Trophoblast cell (in vitro differentiated cells and primary cell): Measurements from ENCODE around the gene MACROD2.

Experiments used
- DNase-seq, 2 donors: peaks; one replicate each; pipeline ENCODE4 v3.0.0-alpha.2; 2016
- H2AFZ ChIP-seq: 2 replicates; pipeline ENCODE4 v1.6.1; 2013; ENCODE audit warnings: low read length, moderate library complexity, mild to moderate bottlenecking; ENCODE audit not compliant: insufficient read depth, poor library complexity
- H2AK5ac ChIP-seq: 2 replicates; pipeline ENCODE4 v1.6.1; 2013; ENCODE audit warnings: mild to moderate bottlenecking, low read length
- H2BK120ac ChIP-seq: 2 replicates; pipeline ENCODE4 v1.6.1; 2013; ENCODE audit warnings: low read length, mild to moderate bottlenecking, moderate library complexity; ENCODE audit not compliant: insufficient read depth, poor library complexity
- H2BK12ac ChIP-seq: 2 replicates; pipeline ENCODE4 v1.6.1; 2013; ENCODE audit warnings: mild to moderate bottlenecking, low read length, moderate library complexity
- H2BK5ac ChIP-seq: 2 replicates; pipeline ENCODE4 v1.6.1; 2013; ENCODE audit warnings: low read length, low read depth, moderate library complexity, mild to moderate bottlenecking; ENCODE audit not compliant: poor library complexity
- H3K14ac ChIP-seq: 2 replicates; pipeline ENCODE4 v1.6.1; 2013; ENCODE audit warnings: mild to moderate bottlenecking, low read length
- H3K18ac ChIP-seq: 2 replicates; pipeline ENCODE4 v1.6.1; 2013; ENCODE audit warnings: mild to moderate bottlenecking, low read length
- H3K23ac ChIP-seq: 2 replicates; pipeline ENCODE4 v1.6.1; 2013; ENCODE audit warnings: low read length
- H3K27ac ChIP-seq: 2 replicates; pipeline ENCODE4 v1.5.1; 2013; ENCODE audit warnings: low read depth, mild to moderate bottlenecking, inconsistent platforms, low read length, moderate library complexity
- H3K27me3 ChIP-seq: 2 replicates; pipeline ENCODE4 v1.6.1; 2013; ENCODE audit warnings: inconsistent platforms, mild to moderate bottlenecking, low read length, moderate library complexity; ENCODE audit not compliant: insufficient read depth
- H3K36me3 ChIP-seq, 2 experiments: 1 replicate in 1 of 2; 2 replicates in 1 of 2; pipeline ENCODE4 v1.6.1; 2013; ENCODE audit warnings: low read length in 2 of 2, mild to moderate bottlenecking in 2 of 2, moderate library complexity in 1 of 2; ENCODE audit not compliant: insufficient read depth in 2 of 2, control insufficient read depth in 1 of 2
- H3K4ac ChIP-seq: 2 replicates; pipeline ENCODE4 v1.6.1; 2013; ENCODE audit warnings: low read depth, mild to moderate bottlenecking, low read length, moderate library complexity
- H3K4me1 ChIP-seq, 2 experiments: 1 replicate in 1 of 2; 2 replicates in 1 of 2; pipeline ENCODE4 v1.6.1; 2013; ENCODE audit warnings: low read length in 2 of 2, mild to moderate bottlenecking in 2 of 2, moderate library complexity in 1 of 2; ENCODE audit not compliant: insufficient read depth in 2 of 2, control insufficient read depth in 1 of 2
- H3K4me2 ChIP-seq: 2 replicates; pipeline ENCODE4 v1.6.1; 2013; ENCODE audit warnings: inconsistent platforms, mild to moderate bottlenecking, low read length, moderate library complexity
- H3K4me3 ChIP-seq: 2 replicates; pipeline ENCODE4 v1.5.1; 2013; ENCODE audit warnings: mild to moderate bottlenecking, low read depth, low read length, inconsistent platforms
- H3K79me1 ChIP-seq: one replicate; pipeline ENCODE4 v1.6.1; 2013; ENCODE audit warnings: low read length
- H3K79me2 ChIP-seq: 2 replicates; pipeline ENCODE4 v1.6.1; 2013; ENCODE audit warnings: low read length, mild to moderate bottlenecking; ENCODE audit not compliant: control insufficient read depth, insufficient read depth, poor library complexity
- H3K9ac ChIP-seq: 2 replicates; pipeline ENCODE4 v1.6.1; 2013; ENCODE audit warnings: mild to moderate bottlenecking, low read length
- H3K9me3 ChIP-seq: 2 replicates; pipeline ENCODE4 v1.6.1; 2013; ENCODE audit warnings: low read depth, mild to moderate bottlenecking, control low read depth, inconsistent platforms, low read length; ENCODE audit not compliant: insufficient read depth
- H4K12ac ChIP-seq: 2 replicates; pipeline ENCODE4 v1.6.1; 2013; ENCODE audit warnings: low read depth, mild to moderate bottlenecking, low read length, moderate library complexity
- H4K8ac ChIP-seq: 2 replicates; pipeline ENCODE4 v1.6.1; 2013; ENCODE audit warnings: low read depth, mild to moderate bottlenecking, low read length, moderate library complexity
- H4K91ac ChIP-seq: one replicate; pipeline ENCODE4 v1.6.1; 2013; ENCODE audit warnings: low read depth, mild to moderate bottlenecking, low read length, moderate library complexity
- WGBS: extraction: QIAGEN DNeasy Blood & Tissue Kit; methylation state at CpG from one replicate; pipeline ENCODE4 v1.1.7; 2013; ENCODE audit warnings: missing lambda C conversion rate; ENCODE audit not compliant: insufficient read length, insufficient coverage; ENCODE audit errors: extremely low coverage; 5-methylcytosine and 5-hydroxymethylcytosine counted together

MACROD2 gene

DNA sequence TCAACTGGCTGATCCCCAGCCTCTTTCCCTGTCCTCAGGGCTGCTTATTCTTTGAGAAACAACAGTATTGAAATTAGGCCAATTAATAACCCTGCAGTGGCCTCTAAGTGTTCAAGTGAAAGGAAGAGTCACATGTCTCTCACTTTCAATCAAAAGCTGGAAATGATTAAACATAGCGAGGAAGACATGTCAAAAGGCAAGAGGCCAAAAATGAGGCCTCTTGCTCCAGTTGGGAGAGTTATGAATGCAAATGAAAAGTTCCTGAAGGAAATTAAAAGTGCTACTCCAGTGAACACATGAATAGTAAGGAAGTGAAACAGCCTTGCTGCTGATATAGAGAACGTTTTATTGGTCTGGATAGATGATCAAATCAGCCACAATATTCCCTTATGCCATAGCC lies 131.5 kb downstream of the MACROD2 start:
- no peak overlapping the region for H3K18ac ChIP-seq
- H3K4me3 ChIP-seq, result no peak overlapping the region

DNA sequence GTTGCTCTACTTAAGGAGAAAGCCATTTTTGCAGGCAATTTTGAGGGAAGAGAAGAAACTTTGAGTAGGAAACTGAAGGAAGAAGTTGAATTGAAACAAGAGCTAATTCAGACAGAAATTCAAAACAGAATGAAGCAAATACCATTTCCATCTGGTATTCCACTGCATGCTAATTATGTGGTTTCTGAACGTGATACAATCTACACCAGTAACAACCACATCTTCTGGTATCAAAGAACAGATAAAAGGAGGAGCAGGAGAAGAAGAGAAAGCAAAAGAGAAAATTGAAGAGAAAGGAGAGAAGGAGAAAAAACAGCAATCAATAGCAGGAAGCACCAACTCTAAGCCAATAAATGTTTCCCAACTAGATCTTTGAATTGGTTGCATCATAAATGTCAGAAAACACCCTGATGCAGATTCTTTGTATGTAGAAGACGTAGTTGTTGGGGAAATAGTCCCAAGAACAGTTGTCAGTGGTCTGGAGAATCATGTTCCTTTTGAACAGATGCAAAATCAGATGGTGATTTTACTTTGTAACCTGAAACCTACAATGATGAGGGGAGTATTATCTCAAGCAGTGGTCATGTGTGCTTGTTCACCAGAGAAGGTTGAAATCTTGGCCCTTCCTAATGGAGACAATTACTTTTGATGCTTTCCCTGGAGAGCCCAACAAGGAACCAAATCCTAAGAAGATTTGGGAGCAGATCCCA lies 132.4 kb downstream of the MACROD2 start:
- Histone ChIP-seq H2BK5ac (no peak overlapping the region), H3K9ac (no peak overlapping the region), H2BK120ac (no peak overlapping the region), H4K91ac (no peak overlapping the region), H3K14ac (no peak overlapping the region), H3K4me2 (no peak overlapping the region), H3K27me3 (no peaks in the 10 kb centered on the region), H3K4me1 (no peaks in the 10 kb centered on the region), H4K8ac (no peak overlapping the region), H3K9me3 (no peaks in the 10 kb centered on the region), H3K79me1 (no peaks in the 10 kb centered on the region), H3K36me3 (no peaks in the 10 kb centered on the region), H3K23ac (no peak overlapping the region), H2AK5ac (no peak overlapping the region), H4K12ac (no peak overlapping the region), H2AFZ (no peak overlapping the region), H3K27ac (no peak overlapping the region), H3K4me3 (no peak overlapping the region), H3K79me2 (no peaks in the 10 kb centered on the region), H3K18ac (no peak overlapping the region), H2BK12ac (no peak overlapping the region), H3K4ac (no peak overlapping the region)
- WGBS, result no CpG with 5 or more reads among the region's 2 CpGs
- no peak for DNase-seq

More for the DNA sequence above, 131.5 kb downstream of the MACROD2 start:
- Histone ChIP-seq H2BK12ac (no peak overlapping the region), H3K4me1 (no peaks in the 10 kb centered on the region), H2BK120ac (no peak overlapping the region), H3K4me2 (no peak overlapping the region), H3K4ac (no peak overlapping the region), H3K9ac (no peak overlapping the region), H3K79me1 (no peaks in the 10 kb centered on the region), H4K12ac (no peak overlapping the region), H3K9me3 (no peaks in the 10 kb centered on the region), H3K36me3 (no peaks in the 10 kb centered on the region), H4K8ac (no peak overlapping the region), H2BK5ac (no peak overlapping the region), H3K23ac (no peak overlapping the region), H3K14ac (no peak overlapping the region), H3K27me3 (no peaks in the 10 kb centered on the region), H3K79me2 (no peaks in the 10 kb centered on the region), H3K27ac (no peak overlapping the region), H2AK5ac (no peak overlapping the region), H2AFZ (no peak overlapping the region), H4K91ac (no peak overlapping the region)
- WGBS, result no CpG with 5 or more reads among the region's 2 CpGs
- DNase-seq, result no peak

DNA sequence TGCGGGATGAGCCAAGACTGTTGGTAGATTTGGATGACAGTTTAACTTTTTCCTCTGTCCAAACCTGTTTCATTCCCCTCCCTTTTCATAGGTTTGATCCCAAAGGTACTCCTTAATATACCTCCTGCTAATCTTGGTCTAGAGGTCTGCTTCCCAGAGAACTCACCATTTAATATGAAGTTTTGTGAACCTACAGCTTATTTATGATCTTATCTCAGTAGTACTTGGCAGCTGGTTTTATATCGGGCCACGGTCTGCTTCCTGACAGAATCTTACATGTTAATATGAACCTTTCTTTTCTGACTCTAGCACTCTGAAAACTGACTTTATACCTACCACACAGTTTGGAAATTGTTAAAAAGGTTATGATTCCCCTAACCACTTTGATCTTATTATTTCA lies 138.7 kb downstream of the MACROD2 start:
- no peak for DNase-seq
- Histone ChIP-seq H3K4me3 (no peak overlapping the region), H3K4me2 (no peak overlapping the region), H3K23ac (no peak overlapping the region), H3K4ac (no peak overlapping the region), H3K9ac (no peak overlapping the region), H3K18ac (no peak overlapping the region), H3K4me1 (no peaks in the 10 kb centered on the region), H3K79me2 (no peaks in the 10 kb centered on the region), H2AK5ac (no peak overlapping the region), H3K27ac (no peak overlapping the region), H3K79me1 (no peaks in the 10 kb centered on the region), H2BK120ac (no peak overlapping the region), H3K9me3 (no peaks in the 10 kb centered on the region), H3K36me3 (no peaks in the 10 kb centered on the region), H3K27me3 (no peaks in the 10 kb centered on the region), H4K91ac (no peak overlapping the region), H4K8ac (no peak overlapping the region), H3K14ac (no peak overlapping the region), H4K12ac (no peak overlapping the region), H2AFZ (no peak overlapping the region), H2BK5ac (no peak overlapping the region), H2BK12ac (no peak overlapping the region)
- WGBS, result no CpG with 5 or more reads among the region's 3 CpGs

DNA sequence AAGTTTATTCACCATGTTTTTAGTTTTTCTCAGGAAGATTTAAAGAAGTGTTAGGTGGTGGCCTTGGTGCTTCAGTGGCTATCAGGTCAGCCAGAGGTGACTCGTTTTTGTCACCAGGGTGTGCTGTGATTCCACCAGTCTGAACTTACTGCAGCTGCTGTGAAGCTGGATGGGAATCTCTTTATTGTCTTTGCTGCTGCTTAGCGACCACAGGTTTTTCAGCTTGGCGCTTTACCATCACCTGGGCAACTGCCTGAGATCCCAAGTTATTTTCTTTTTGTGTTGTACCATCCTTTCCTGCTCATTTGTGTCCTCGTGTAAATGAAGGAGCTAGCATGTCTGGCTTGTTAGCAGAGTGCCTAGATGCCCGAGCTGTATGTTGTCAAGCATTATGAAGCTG lies 146.9 kb downstream of the MACROD2 start:
- H3K23ac ChIP-seq, result no peak overlapping the region
- H2BK120ac ChIP-seq, result no peak overlapping the region
- WGBS, result no CpG with 5 or more reads among the region's 5 CpGs
- no peaks in the 10 kb centered on the region for H3K9me3 ChIP-seq
- H4K8ac ChIP-seq, result no peak overlapping the region
- no peak overlapping the region for H2AFZ ChIP-seq
- H3K14ac ChIP-seq, result no peak overlapping the region
- no peak overlapping the region for H3K4ac ChIP-seq
- H3K4me2 ChIP-seq, result no peak overlapping the region
- H3K27ac ChIP-seq, result no peak overlapping the region
- no peaks in the 10 kb centered on the region for H3K79me2 ChIP-seq
- H3K27me3 ChIP-seq, result no peaks in the 10 kb centered on the region
- H3K4me1 ChIP-seq, result no peaks in the 10 kb centered on the region
- no peaks in the 10 kb centered on the region for H3K36me3 ChIP-seq
- no peak overlapping the region for H4K12ac ChIP-seq
- no peak overlapping the region for H3K18ac ChIP-seq
- H2AK5ac ChIP-seq, result no peak overlapping the region
- H2BK12ac ChIP-seq, result no peak overlapping the region
- no peak overlapping the region for H3K4me3 ChIP-seq
- H3K79me1 ChIP-seq, result no peaks in the 10 kb centered on the region
- H2BK5ac ChIP-seq, result no peak overlapping the region
- no peak overlapping the region for H3K9ac ChIP-seq
- DNase-seq, result peak; percentile 70 to 82
- H4K91ac ChIP-seq, result no peak overlapping the region
